HUDEP-2 (cell line): ENCODE data around the gene ABLIM2.
A peak's percentile ranks its signal among the peaks of the same experiment; 100 is the strongest.

Source experiments
- DNase-seq, 76 experiments: peaks; one replicate each; lab custom pipeline; 2025; ENCODE audit not compliant: unreplicated experiment in 76 of 76; lab: John Stamatoyannopoulos, UW

The ABLIM2 gene

GRCh38 chr4:7992846-7993245, 165.8 kb downstream of the ABLIM2 start:
- no peak for DNase-seq

DNA sequence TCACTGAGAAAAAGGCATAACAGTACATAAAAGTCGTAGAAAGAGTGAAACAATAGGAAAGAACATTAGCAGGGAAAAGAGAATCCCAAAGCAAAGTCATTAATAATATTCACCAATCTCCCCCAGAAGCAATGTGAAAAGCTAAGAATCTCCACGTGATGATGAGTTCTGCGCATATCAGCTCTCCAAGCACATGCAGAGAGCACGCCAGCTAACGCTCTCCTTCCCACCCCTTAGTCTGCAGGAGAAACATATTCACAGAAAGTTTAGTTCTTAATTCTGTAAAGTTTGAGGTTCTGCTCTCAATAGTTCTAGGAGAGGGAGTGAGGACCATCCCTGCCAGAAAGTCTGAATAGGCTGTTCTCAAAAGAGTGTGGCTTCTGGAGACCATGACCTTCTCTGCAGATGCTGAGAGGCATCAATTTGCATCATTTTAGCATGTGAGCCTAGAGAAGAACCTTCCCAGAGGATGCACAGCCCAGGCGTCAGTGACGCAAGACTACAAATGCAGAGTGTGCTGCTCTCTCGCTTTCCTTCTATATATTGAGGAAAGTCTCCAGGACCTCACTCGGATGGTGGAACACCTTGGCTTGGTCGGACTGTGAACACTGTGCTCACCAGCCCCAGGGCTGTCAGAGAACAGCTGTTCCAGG, 167.7 kb downstream of the ABLIM2 start:
- DNase-seq, result no peak

- no peak for DNase-seq
Observed at GRCh38 chr4:7989654-7990053, 169.0 kb downstream of the ABLIM2 start.

GRCh38 chr4:7988437-7988836, 170.2 kb downstream of the ABLIM2 start:
- DNase-seq, result no peak

- peak in 49 of 76 experiments; percentile 1 to 66 (median 30) for DNase-seq
Observed at GRCh38 chr4:7987148-7987989, 171.2 kb downstream of the ABLIM2 start.

DNA sequence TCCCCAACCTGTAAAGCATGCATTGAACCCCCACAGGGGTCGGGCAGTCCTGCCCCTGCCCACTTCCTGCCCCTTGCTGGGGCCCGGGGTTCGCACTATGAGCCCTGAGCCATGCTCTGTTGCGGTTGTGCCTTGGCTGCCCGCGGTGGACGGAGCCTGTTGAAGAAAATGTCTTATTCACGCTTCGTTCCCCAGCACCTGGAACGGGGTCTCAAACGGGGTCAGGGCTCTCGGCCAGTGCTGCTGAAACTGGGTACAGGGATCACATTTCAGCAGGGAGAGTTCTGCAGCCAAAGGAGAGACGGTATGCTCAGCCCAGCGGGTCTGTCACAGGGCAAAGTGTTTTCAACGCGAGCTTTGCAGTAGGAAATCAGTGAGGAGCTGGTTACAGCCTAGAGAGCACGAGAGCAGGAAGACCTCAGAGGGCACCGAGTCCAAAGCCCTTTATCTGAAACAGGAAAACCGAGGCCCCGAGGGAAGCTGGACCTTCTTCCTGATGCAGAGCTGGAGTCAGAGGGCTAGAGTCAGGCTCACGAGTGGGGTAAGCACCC, 172.6 kb downstream of the ABLIM2 start:
- DNase-seq, result no peak

DNA sequence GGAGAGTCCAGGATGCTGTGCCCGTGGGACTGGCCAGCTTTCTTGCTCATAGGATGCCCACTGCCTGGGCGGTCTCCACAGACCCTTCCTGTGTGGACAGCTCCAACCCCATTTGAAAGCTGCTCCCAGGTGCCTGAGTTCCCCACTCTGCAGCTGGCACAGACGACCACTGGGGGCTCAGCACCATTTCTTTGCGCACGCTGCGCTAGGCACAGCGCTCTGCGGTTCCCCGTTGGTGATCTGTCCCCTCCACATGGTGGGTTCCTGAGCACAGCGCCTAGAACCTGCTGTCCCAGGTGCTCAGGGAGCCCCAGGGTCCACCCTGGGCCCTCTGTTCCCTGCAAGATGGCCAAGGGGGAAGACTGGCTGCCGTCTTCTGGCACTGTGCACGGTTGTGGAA, 173.5 kb downstream of the ABLIM2 start:
- no peak for DNase-seq

GRCh38 chr4:7984286-7984925, 174.2 kb downstream of the ABLIM2 start:
- DNase-seq, result no peak

DNA sequence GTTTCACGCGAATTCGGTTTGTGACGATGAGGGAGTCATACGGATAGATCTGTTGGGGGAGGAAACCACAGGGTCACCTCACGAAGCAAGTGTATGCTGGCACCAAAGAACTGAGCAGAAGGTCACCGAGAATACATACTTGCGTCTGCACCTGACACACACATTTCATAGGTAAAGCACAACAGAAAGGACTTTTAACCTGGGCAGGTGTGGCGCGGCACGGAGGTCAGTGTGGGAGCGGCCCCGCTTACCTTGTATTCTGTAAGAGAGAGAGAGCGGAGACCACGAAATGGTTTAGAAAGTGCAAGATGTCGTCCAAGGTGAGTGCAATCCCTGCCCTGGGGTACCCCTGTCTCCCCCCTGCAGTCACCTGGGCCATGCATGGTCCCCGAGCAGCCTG, 175.3 kb downstream of the ABLIM2 start:
- DNase-seq, result no peak

DNA sequence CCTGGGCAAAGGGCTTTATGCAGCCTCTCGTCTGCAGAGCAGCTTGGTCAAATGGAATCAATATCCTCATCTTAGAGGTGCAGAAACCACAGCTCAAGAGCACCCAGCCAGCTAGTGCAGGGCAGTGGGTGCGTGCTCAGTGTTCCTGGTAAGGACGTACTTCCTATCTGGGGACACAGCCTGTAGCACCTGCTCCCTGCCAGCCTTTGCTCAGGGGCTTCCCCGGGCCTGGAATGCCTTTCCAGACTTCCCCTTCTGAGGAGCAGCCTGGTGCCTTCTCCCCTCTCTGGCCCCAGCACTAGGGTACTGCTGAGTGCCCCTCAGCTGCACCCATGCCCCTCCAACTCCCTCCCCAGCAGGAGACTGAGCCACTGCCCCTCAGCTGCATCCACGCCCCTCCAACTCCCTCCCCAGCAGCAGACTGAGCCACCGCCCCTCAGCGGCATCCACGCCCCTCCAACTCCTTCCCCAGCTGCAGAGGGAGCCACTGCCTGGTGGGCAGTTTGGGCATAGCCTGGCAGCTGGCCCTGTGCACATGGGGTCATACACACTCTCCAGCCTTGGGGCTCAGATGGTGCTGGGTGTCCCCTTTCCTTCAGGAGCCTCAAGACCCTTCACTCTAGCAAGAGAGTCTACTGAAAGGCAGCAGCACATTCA, 176.7 kb downstream of the ABLIM2 start:
- no peak for DNase-seq

DNA sequence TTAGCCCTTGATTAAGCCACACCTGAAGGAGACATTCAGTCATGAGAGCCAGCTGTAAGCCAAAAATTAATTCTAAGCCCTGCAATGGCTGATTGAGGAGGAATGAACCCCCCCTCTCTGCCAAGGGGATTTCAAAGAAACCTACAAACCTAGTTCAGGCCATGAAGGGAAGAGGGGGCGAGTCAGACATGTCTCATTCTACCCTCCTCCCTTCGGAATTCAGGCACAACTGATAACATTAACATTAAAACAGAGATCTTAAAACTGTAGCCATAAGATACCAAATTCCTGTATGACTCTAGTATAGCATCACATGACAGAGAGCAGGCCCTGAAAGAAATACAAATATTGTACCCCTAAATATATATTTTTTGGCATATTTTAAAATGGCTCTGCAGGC, 178.6 kb downstream of the ABLIM2 start:
- DNase-seq, result no peak

DNA sequence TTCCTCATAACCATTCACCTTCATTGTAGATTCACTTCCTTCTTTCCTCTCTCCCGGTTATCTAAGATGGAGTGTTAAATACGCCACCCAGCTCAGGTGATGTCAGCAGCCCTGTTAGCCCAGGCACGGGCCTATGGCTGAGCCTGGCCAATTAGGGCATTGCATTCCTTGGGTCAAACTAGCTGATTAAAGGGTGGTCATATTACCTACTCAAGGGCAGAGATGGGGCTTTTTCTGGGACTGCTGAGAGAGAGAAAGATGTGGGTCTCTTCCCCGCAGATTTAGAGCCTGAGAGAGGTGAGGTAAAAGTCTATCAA, 179.0 kb downstream of the ABLIM2 start:
- DNase-seq, result no peak

DNA sequence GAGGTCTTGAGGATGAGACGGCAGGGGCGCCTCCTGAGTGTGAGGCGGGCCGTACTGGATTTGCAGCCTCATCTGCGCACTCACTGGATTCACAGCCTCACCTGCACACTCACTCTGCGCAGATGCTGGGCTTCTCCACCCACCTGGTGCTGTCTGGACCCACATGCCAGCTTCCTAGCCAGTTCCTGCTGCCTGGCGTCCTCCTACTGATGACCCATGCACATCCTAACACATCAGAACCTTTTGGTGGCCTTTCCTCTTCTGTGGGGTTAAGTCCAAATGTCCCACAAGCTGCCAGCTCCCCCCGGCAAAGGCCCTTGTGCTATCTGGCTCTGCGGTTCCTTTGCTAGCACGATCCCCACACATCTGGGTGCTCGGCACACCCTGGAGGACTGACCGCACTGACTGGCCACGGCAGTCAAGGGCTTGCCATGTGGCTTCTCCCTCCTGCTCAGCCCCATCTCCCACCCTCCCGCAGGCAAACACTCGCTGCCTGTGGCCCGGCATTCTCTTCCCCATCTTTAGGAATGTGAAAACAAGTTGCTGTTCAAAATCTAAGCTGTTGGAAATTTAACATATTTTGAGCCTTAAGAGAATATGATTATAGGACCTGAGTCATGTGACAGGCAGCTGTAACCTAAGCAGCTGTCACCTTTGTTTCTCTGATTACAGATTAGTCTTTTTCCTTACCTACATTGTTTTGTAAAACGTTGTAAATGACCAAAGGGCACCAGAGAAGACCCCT, 179.5 kb downstream of the ABLIM2 start:
- no peak for DNase-seq

DNA sequence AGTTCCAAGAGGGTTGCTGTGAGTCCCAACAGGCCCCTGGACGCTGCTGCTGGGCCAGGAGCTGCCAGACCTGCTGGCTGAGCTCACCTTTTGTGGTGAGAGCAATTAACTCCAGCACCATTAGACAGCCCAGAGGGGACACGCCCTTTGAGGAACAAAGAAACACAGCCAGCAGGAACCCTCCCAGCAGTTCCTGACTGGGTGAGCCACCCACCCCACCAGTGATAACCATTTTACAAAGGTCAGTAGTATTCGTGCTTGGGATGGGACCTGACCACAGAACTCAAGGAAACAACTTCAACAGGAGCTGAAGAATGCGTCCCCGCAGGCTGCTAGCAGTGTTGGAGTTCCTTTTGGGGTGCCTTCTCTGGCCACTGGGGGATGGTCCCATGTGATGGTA, 180.1 kb downstream of the ABLIM2 start:
- no peak for DNase-seq

DNA sequence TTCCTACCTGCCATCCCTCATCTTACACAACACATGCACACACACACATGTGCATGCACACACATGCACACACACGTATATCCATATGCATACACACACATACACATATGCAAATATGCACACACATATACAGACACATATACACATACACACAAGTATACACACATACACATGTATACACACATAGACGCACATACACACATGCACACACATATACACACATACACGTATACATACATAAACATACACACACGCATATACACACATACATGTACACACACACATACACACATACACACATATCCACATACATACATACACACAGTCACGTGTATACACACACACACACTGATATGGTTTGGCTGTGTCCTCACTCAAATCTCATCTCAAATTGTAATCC, 182.0 kb downstream of the ABLIM2 start:
- DNase-seq, result no peak

DNA sequence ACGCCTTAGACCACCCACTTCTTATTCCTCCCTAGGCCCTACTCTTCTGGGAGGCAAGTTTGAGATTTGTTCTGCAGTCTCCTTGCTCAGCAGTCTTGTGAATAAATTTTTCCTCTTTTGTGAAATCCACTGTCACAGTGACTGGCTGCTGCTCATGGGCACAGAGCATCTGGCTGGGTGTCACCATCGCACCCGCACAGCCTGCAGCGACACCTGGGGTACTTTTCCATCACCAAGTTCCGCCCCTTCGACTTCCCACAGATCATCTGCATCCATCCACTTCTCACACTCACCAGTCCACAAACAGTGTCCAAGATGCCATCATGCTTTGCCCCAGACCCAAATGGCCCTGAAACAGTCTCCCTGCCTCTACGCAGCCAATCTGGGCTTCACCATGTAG, 182.6 kb downstream of the ABLIM2 start:
- no peak for DNase-seq

- DNase-seq, result no peak
Observed at GRCh38 chr4:7974425-7974824, 184.2 kb downstream of the ABLIM2 start.

DNA sequence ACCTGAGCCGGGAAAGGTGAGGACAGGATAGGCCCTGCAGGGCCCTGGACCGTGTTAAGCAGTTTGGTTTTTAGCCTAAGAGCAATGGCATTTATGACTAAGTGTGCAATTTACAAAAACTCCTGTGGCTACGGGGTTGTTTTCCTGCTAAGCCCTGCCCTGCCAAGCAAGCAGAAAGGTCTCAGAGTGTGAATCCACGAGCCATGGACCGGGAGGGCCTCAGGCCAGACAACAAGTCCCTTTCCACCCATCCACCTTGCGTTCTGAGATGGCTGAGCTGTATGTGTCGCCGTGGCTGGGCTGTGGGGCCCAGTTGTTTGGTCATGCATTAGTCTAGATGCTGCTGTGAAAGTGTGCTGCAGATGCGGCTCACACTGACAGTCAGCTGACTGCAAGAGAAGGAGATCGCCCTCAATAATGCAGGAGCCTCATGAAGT, 185.1 kb downstream of the ABLIM2 start:
- DNase-seq, result no peak

DNA sequence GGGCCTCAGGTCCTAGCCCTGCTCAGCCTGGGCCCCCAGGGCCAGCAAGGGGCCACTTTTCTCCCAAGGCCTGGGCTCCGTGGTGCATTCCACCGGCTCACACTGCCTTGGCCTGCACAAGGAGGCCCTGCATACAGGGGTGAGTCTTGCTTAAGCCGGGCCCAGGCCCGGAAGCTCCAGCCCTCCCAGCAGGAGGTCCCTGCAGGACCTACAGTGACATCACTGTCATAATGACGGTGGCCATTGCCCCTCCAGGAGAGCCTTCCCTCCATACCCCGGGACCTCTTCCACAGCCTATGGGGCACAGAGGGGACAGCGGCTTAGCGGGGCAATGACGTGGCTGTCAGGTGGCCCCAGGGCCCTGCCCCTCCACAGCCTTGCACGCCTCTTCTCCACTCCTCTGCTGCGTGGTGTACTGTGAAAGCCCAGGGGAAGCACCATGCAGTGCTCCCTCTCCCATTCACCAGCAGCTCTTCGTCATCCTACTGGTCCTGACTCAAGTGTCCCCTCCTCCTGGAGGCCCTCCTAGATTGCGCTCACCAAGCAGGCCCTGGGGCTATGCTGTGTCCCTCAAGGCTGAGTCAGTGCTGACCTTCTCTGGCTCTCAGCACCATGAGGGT, 186.6 kb downstream of the ABLIM2 start:
- DNase-seq, result no peak

DNA sequence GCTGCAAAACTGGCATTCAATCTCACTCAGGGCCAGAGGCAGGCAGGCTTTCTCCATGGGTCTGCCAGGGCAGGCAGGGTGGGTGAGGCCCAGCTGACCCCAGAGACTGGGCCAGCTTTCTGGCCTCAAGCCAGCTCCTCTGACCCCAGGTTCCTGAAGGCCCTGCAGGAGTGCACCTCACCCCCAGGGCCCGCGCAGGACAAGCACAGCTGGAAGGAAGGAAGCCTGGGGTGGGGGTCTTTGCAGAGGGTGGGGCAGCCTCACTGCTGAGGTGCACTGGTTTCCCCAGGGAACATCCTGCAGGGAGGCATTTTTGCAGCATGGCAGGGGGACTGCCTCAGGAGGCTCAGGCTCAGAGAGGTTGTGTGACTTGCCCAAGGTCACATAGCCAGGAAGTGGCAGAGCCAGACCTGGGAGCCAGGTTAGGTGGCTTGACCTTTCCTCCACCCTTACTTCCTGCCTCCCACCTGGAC, 187.4 kb downstream of the ABLIM2 start:
- DNase-seq, result no peak
